Esophagus muscularis mucosa (tissue), 3 donors: ENCODE data around the gene PTPRN2.

Source experiments
- CTCF ChIP-seq, 3 experiments: fragments of 200-600 bp in 2 of 3; fragments of 450-650 bp in 1 of 3; sonication (generic) in 2 of 3; IDR thresholded peaks; one replicate each; pipeline ENCODE4 v1.5.1; 2017 to 2019; ENCODE audit warnings: antibody characterized with exemption in 3 of 3, mild to moderate bottlenecking in 2 of 3, moderate library complexity in 1 of 3
- POLR2A ChIP-seq: fragments of 450-650 bp; IDR thresholded peaks from one replicate; pipeline ENCODE4 v1.6.1; 2017; ENCODE audit warnings: antibody characterized with exemption, moderate library complexity, mild to moderate bottlenecking, low read depth

GRCh38 chr7:157614457-157615020, 973.1 kb downstream of the PTPRN2 start:
- TF ChIP-seq CTCF (IDR thresholded peaks at IDR 0.05) = no peak
- no peak for TF ChIP-seq POLR2A
